Heart right ventricle (tissue), 16 donors: ENCODE measurements around the gene WAC. TPM values are rescaled to one million over a fixed set of nuclear protein-coding genes. Genes with fewer than 3 reads are reported as not detected.

Source experiments
- ATAC-seq, 8 donors: fragments of 200-7000 bp; cut with Tn5 transposase; one replicate each; pipeline ENCODE4 v1.9.1; 2020; ENCODE audit warnings: mild to moderate bottlenecking in 8 of 8, moderate library complexity in 8 of 8, moderate number of reproducible peaks in 1 of 8
- DNase-seq, 2 donors: peaks; one replicate each; pipeline ENCODE4 v3.0.0-alpha.2; 2020
- H3K27ac ChIP-seq, 10 donors: fragments of 200-600 bp; sonication (generic) in 2 of 10; one replicate each; pipeline versions ENCODE4 v1.5.0 to v1.8.0; 2020 to 2022; ENCODE audit warnings: mild to moderate bottlenecking in 3 of 10
- H3K27me3 ChIP-seq, 7 donors: fragments of 200-600 bp; one replicate each; pipeline ENCODE4 v1.8.0; 2021 to 2022; ENCODE audit warnings: mild to moderate bottlenecking in 2 of 7
- H3K36me3 ChIP-seq, 9 donors: fragments of 200-600 bp; sonication (generic) in 1 of 9; one replicate each; pipeline versions ENCODE4 v1.5.0 to v1.8.0; 2020 to 2022; ENCODE audit warnings: mild to moderate bottlenecking in 2 of 9
- H3K4me1 ChIP-seq, 9 donors: fragments of 200-600 bp; sonication (generic) in 1 of 9; one replicate each; pipeline versions ENCODE4 v1.5.0 to v1.8.0; 2020 to 2022; ENCODE audit warnings: mild to moderate bottlenecking in 4 of 9
- H3K4me3 ChIP-seq, 10 donors: fragments of 200-600 bp; sonication (generic) in 2 of 10; one replicate each; pipeline versions ENCODE4 v1.5.0 to v1.8.0; 2020 to 2022; ENCODE audit warnings: mild to moderate bottlenecking in 7 of 10, moderate library complexity in 2 of 10
- H3K9me3 ChIP-seq, 11 donors: fragments of 200-600 bp in 10 of 11; sonication (generic) in 2 of 11; one replicate each; pipeline versions ENCODE4 v1.5.0 to v1.8.0; 2013 to 2022; ENCODE audit warnings: mild to moderate bottlenecking in 2 of 11, control low read depth in 1 of 11, moderate library complexity in 1 of 11
- WGBS, 2 donors: extraction: QIAGEN DNeasy Blood & Tissue Kit; methylation state at CpG; one replicate each; pipeline ENCODE4 v1.1.7; 2013; ENCODE audit warnings: inconsistent platforms in 1 of 2; 5-methylcytosine and 5-hydroxymethylcytosine counted together
- intact Hi-C, 10 donors: fragments of 100-400 bp; cut with DNase I; formaldehyde crosslinking; loops; one replicate each; pipeline versions ENCODE4 v1.11.1 to v1.14.2; 2022
- polyA plus RNA-seq, 2 donors: library from polyadenylated mRNA; stranded (reverse); fragments of 200-250 nt; gene quantifications; one replicate each; pipeline ENCODE4 v1.2.3, GENCODE V29; 2013
- total RNA-seq, 10 donors: library from RNA; stranded (reverse); fragmentation: NEBNext Ultra II Directional in 3 of 10; extraction: Animal tissue kit (Norgen Biotek cat#: 25700) in 3 of 10; gene quantifications; one replicate each; pipeline versions ENCODE4 v1.2.1 to v1.2.4, GENCODE V29; 2021 to 2023
- TF ChIP-seq, protein P1 (sequence below), 9 donors: fragments of 200-600 bp; sonication (generic) in 2 of 9; IDR thresholded peaks; one replicate each; pipeline versions ENCODE4 v1.5.0 to v1.8.0; 2021 to 2022; ENCODE audit warnings: antibody characterized with exemption in 9 of 9, mild to moderate bottlenecking in 5 of 9, moderate library complexity in 1 of 9
- donor health status: Arrhythmogenic right ventricular cardiomyopathy.
- donor health status: ischemic (EF 13 %, LVEDD 7.1; RV severe dilation, severe dysfunction).
- donor health status: healthy with polysubstance abuse.
- donor health status: DM: no; HTN: yes; CAD: no.
- donor health status: DM: no; HTN: no; CAD: no.
- donor health status: ischemic (EF 25% LVEDD 6.9; RV normal size, moderate dysfunction).
- donor health status: ischemic (EF 25% LVEDD 5.7; RV mildly dilated, moderate dysfunction).
- donor health status: healthy.
- donor health status: DM: yes; HTN: yes; CAD: no.
- donor health status: Ischemic cardiomyopathy.
- donor health status: ischemic (EF 35%, LVEDD 5.7; RV mildly dilated, moderate dysfunction).
- donor health status: nonischemic (EF 11% LVEDD 7.7; RV severe dilation, severe dysfunction).
- donor health status: DM: yes; HTN: yes; CAD: no.
- donor health status: PGD.
- donor health status: ischemic (EF 29% LVEDD 5.4; RV normal size, mild dysfunction).
- donor health status: nonischemic (EF 23%, LVEDD 6.1; RV moderate dilation, normal function).

The WAC gene
- total and polyA plus RNA-seq, 12 donors: 17.4 to 134 (median 93.9) TPM

DNA sequence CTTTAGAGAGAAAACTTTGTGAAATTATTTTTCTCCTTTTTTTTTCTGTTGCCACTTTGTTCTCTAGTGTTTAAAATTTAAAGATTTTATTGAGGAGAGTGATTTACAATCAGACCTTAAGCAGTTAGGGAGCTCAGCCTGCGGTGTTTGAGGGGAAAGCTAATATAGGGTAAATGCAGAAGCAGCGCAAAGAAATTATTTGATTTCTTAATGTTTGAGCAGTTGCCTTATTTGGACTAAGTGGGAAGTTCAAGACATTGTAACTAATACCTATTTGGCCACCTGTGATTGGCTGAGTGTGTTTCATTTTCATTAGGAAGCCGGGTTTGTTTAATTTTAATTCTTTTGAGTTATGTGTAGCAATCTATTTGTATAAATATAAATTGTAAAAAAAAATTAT lies 25.3 kb downstream of the WAC start:
- DNase-seq: no peak
- Histone ChIP-seq H3K9me3 (no peaks in the 10 kb centered on the region), H3K27ac (peak overlapping the region in 1 of 10 donors; percentile 27), H3K27me3 (no peaks in the 10 kb centered on the region), H3K36me3 (peaks cover 0 to 67% (median 0%) of the 10 kb centered on the region in 9 donors), H3K4me3 (no peak overlapping the region), H3K4me1 (peaks cover 0 to 81% (median 75%) of the 10 kb centered on the region in 9 donors)
- ATAC-seq: no peak
- 86 to 95% methylated on average over 3 of the region's 3 CpGs for WGBS, 2 donors
- intact Hi-C loops: no loop called here
- TF ChIP-seq, protein P1, sequence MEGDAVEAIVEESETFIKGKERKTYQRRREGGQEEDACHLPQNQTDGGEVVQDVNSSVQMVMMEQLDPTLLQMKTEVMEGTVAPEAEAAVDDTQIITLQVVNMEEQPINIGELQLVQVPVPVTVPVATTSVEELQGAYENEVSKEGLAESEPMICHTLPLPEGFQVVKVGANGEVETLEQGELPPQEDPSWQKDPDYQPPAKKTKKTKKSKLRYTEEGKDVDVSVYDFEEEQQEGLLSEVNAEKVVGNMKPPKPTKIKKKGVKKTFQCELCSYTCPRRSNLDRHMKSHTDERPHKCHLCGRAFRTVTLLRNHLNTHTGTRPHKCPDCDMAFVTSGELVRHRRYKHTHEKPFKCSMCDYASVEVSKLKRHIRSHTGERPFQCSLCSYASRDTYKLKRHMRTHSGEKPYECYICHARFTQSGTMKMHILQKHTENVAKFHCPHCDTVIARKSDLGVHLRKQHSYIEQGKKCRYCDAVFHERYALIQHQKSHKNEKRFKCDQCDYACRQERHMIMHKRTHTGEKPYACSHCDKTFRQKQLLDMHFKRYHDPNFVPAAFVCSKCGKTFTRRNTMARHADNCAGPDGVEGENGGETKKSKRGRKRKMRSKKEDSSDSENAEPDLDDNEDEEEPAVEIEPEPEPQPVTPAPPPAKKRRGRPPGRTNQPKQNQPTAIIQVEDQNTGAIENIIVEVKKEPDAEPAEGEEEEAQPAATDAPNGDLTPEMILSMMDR (IDR thresholded peaks at IDR 0.05): no peak

DNA sequence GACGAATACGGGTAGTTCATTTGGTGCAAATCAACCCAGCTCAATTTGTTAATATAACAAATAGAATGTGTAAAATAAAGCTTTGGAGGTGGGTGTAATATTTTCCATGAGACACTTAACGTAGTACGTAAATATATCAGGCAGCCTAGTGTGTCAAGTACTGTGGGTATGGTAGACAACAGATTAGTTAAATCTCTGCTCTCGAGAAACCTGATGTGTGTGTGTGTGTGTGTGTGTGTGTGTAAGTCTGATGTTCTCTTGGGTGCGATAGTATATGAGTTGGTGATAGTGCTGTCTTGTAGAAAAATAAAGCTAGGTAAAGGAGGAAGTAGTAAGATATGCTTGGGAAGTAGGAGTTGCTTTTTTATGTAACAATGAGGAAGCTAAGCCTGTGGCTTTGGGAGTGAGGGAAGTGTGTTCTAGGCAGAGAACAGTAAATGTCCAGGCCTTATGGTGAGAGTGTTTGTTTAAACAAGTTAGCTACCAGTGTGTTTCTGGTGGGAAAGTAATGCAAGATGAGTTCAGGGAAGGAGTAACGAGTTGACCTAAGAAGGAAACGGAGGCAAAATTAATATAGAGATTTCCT lies 26.1 kb downstream of the WAC start:
- intact Hi-C loops: no loop called here
- Histone ChIP-seq H3K36me3 (peaks cover 0 to 66% (median 0%) of the 10 kb centered on the region in 9 donors), H3K27ac (peak overlapping the region in 1 of 10 donors; percentile 57), H3K4me1 (peaks cover 0 to 80% (median 69%) of the 10 kb centered on the region in 9 donors), H3K27me3 (no peaks in the 10 kb centered on the region), H3K4me3 (no peak overlapping the region), H3K9me3 (no peaks in the 10 kb centered on the region)
- ATAC-seq: peak in 7 of 8 donors; percentile 40 to 61 (median 42)
- 42 to 57% methylated on average over 8 of the region's 8 CpGs for WGBS, 2 donors
- TF ChIP-seq, protein P1 (IDR thresholded peaks at IDR 0.05): no peak
- no peak for DNase-seq

DNA sequence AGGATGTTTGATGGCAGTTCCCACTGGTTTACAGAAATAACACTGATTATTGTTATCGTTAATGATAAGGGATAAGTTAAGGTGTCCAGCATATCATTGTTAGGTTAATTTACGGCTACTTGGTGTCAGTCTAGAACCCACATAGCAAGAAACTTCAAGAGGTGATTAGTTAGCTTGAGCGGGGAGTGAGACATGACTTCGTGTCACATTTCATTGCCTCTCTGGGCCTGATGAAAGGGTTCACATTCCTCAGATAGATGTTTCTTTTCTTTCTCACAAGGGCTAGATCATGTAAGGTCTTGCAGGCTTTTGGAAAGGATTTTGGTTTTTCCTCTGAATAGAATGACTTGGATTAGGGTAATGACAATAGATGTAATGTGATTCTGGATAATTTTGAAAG lies 26.7 kb downstream of the WAC start:
- H3K27ac ChIP-seq: peak overlapping the region in 2 of 10 donors; percentile 20 to 57

DNA sequence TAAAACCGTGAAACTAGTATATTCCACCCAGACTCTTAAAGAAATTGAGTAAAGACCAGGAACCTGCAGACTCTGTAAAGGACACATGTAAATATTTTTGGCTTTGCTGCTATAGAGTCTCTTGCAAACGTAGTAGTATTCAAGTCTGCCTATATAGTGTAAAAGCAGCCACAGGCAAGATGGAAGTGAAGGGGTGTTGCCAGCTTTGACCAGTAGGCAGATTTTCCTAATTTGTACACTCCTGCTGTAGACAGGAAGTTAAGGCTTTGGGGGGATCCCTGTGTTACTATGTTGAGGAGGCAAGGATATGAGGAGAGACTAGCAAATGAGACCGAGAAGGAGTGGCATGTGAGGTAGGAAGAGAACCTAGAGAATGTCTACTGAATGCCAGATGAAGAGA lies 27.7 kb downstream of the WAC start:
- no peaks in the 10 kb centered on the region for H3K9me3 ChIP-seq
- 72 to 78% methylated on average over 3 of the region's 3 CpGs for WGBS, 2 donors
- intact Hi-C loops: no loop called here
- peaks cover 0 to 65% (median 0%) of the 10 kb centered on the region in 9 donors for H3K36me3 ChIP-seq
- no peak overlapping the region for H3K4me3 ChIP-seq
- H3K27ac ChIP-seq: no peak overlapping the region
- TF ChIP-seq, protein P1 (IDR thresholded peaks at IDR 0.05): no peak
- DNase-seq (no peak), ATAC-seq (no peak)
- peaks cover 0 to 80% (median 69%) of the 10 kb centered on the region in 9 donors for H3K4me1 ChIP-seq
- H3K27me3 ChIP-seq: no peaks in the 10 kb centered on the region

More for the DNA sequence above, 26.7 kb downstream of the WAC start:
- ATAC-seq: peak in 2 of 8 donors; percentile 22 to 25
- intact Hi-C loops: no loop called here
- Histone ChIP-seq H3K4me1 (peaks cover 0 to 80% (median 69%) of the 10 kb centered on the region in 9 donors), H3K4me3 (no peak overlapping the region), H3K9me3 (no peaks in the 10 kb centered on the region), H3K36me3 (peaks cover 0 to 65% (median 0%) of the 10 kb centered on the region in 9 donors), H3K27me3 (no peaks in the 10 kb centered on the region)
- TF ChIP-seq, protein P1 (IDR thresholded peaks at IDR 0.05): no peak
- WGBS, 2 donors: 39 to 51% methylated on average over 4 of the region's 4 CpGs
- DNase-seq: no peak
